Progenitor cell of endocrine pancreas (in vitro differentiated cells): ENCODE measurements around the gene ABHD11. TPM values are rescaled to one million over a fixed set of nuclear protein-coding genes. Genes with fewer than 3 reads are reported as not detected.
A peak's percentile ranks its signal among the peaks of the same experiment; 100 is the strongest.

ENCODE experiments used
- DNase-seq: peaks from one replicate; pipeline ENCODE4 v3.0.0; 2021; ENCODE audit warnings: low spot score; ENCODE audit not compliant: unreplicated experiment
- H3K27ac Mint-ChIP-seq: 2 replicates; pipeline ENCODE4 v1.8.0; 2021; ENCODE audit warnings: mild to moderate bottlenecking, moderate library complexity, mixed read lengths
- H3K27me3 Mint-ChIP-seq: 2 replicates; pipeline ENCODE4 v1.8.0; 2021; ENCODE audit warnings: mixed read lengths
- H3K36me3 Mint-ChIP-seq: 2 replicates; pipeline ENCODE4 v1.8.0; 2022; ENCODE audit warnings: mixed read lengths; ENCODE audit not compliant: insufficient read depth
- H3K4me1 Mint-ChIP-seq: 2 replicates; pipeline ENCODE4 v1.8.0; 2021; ENCODE audit warnings: low read depth, mixed read lengths
- H3K4me3 Mint-ChIP-seq: 2 replicates; pipeline ENCODE4 v1.8.0; 2021; ENCODE audit warnings: low read depth, mild to moderate bottlenecking, moderate library complexity, mixed read lengths
- H3K9me3 Mint-ChIP-seq: 2 replicates; pipeline ENCODE4 v1.8.0; 2021; ENCODE audit warnings: low read depth, mixed read lengths
- total RNA-seq: library from RNA; stranded (reverse); gene quantifications from 2 replicates; pipeline ENCODE4 v1.2.1, GENCODE V29; 2021
- TF ChIP-seq, protein P1 (sequence below): fragments of 200-600 bp; sonication (generic); IDR thresholded peaks from one replicate; pipeline ENCODE4 v1.5.0; 2021; ENCODE audit warnings: antibody characterized with exemption, mild to moderate bottlenecking; ENCODE audit not compliant: unreplicated experiment

Gene ABHD11
- total RNA-seq, 1 donor from 2014 or later, result 62.9 TPM

- Mint-ChIP-seq H3K27ac (peak overlapping the region; percentile 55), H3K9me3 (no peaks in the 10 kb centered on the region), H3K4me1 (peaks cover 6% of the 10 kb centered on the region), H3K36me3 (peaks cover 2% of the 10 kb centered on the region), H3K27me3 (peaks cover 2% of the 10 kb centered on the region), H3K4me3 (no peak overlapping the region)
- no peak for DNase-seq
- TF ChIP-seq, protein P1, sequence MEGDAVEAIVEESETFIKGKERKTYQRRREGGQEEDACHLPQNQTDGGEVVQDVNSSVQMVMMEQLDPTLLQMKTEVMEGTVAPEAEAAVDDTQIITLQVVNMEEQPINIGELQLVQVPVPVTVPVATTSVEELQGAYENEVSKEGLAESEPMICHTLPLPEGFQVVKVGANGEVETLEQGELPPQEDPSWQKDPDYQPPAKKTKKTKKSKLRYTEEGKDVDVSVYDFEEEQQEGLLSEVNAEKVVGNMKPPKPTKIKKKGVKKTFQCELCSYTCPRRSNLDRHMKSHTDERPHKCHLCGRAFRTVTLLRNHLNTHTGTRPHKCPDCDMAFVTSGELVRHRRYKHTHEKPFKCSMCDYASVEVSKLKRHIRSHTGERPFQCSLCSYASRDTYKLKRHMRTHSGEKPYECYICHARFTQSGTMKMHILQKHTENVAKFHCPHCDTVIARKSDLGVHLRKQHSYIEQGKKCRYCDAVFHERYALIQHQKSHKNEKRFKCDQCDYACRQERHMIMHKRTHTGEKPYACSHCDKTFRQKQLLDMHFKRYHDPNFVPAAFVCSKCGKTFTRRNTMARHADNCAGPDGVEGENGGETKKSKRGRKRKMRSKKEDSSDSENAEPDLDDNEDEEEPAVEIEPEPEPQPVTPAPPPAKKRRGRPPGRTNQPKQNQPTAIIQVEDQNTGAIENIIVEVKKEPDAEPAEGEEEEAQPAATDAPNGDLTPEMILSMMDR, result no peak
Observed at GRCh38 chr7:73730485-73730884, 8.1 kb downstream of the ABHD11 start.

GRCh38 chr7:73728551-73728950 is 10.1 kb downstream of the ABHD11 start:
- Mint-ChIP-seq H3K27ac (no peak overlapping the region), H3K27me3 (peaks cover 2% of the 10 kb centered on the region), H3K4me3 (no peak overlapping the region), H3K4me1 (peaks cover 6% of the 10 kb centered on the region), H3K9me3 (no peaks in the 10 kb centered on the region), H3K36me3 (no peaks in the 10 kb centered on the region)
- TF ChIP-seq, protein P1, result no peak
- no peak for DNase-seq

DNA sequence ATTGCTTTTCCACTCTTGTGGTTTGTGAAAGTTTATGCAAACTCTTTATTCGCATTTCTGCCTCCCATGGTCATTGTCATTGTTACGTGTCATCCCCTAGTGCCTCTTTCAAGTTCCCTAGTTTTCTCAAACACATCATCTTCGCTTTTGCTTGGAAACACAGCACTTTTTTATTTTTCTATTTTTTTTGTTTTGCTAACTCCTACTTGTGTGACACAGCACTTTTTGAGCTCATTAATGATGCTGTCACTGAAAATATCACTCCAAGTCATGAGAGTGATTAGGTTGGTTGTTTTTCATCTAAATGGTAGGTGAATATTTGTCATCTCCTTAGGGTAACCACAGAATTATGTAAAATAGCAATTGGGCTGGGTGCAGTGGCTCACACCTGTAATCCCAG is 10.7 kb downstream of the ABHD11 start:
- peaks cover 6% of the 10 kb centered on the region for H3K4me1 Mint-ChIP-seq
- H3K9me3 Mint-ChIP-seq, result no peaks in the 10 kb centered on the region

GRCh38 chr7:73726083-73726466 is 12.5 kb downstream of the ABHD11 start:
- H3K27ac Mint-ChIP-seq, result no peak overlapping the region
- peaks cover 5% of the 10 kb centered on the region for H3K27me3 Mint-ChIP-seq
- no peaks in the 10 kb centered on the region for H3K9me3 Mint-ChIP-seq
- H3K4me3 Mint-ChIP-seq, result no peak overlapping the region
- H3K36me3 Mint-ChIP-seq, result no peaks in the 10 kb centered on the region
- DNase-seq, result no peak
- TF ChIP-seq, protein P1, result no peak
- peaks cover 6% of the 10 kb centered on the region for H3K4me1 Mint-ChIP-seq

More for the DNA sequence above, 10.7 kb downstream of the ABHD11 start:
- TF ChIP-seq, protein P1, result no peak
- Mint-ChIP-seq H3K27ac (no peak overlapping the region), H3K4me3 (no peak overlapping the region), H3K36me3 (no peaks in the 10 kb centered on the region), H3K27me3 (peaks cover 2% of the 10 kb centered on the region)
- DNase-seq, result no peak

- TF ChIP-seq, protein P1, result no peak
- Mint-ChIP-seq H3K4me1 (peaks cover 6% of the 10 kb centered on the region), H3K27me3 (peaks cover 12% of the 10 kb centered on the region), H3K36me3 (no peaks in the 10 kb centered on the region), H3K27ac (no peak overlapping the region), H3K9me3 (no peaks in the 10 kb centered on the region), H3K4me3 (no peak overlapping the region)
- no peak for DNase-seq
Observed at GRCh38 chr7:73723813-73724212, 14.8 kb downstream of the ABHD11 start.
